NOMO-1 treated with DMSO at 0.1 percent for 48 hours (cell line): ENCODE results near the gene PAK4.
"Not testable (repeated sequence)": the region's sequence is repeated elsewhere in the genome, so short reads cannot be mapped to it uniquely, and the experiment has no call there.

Experiments used
- DNase-seq: peaks from one replicate; lab custom pipeline; 2025; ENCODE audit not compliant: unreplicated experiment; lab: John Stamatoyannopoulos, UW

Gene PAK4

DNA sequence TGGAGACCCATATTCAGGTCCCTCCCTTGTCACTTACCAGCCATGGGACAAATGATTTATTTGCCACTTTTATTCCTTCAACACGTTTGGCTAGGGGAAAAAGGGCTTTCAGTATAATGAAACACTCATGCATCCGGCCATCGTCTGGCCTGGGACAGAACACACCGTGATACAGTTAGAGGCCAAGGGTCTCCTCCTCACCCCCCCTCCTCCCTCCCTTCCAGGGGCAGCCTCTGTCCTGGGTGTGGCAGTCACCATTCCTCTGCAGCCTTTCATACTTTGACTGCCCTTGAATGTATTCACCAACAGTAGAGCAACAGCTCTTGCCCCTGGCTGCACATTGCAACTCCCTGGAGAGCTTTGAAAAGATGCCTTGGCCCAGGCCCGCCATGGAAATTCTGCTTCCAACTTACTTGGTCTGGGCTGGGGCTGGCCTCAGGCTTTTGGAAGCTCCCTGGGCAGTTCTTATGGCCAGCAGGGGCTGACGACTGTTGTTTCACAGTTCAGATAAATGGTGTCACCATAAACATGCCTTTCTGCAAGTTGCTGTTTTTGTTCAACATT, 3.0 kb downstream of the PAK4 start:
- DNase-seq = no peak

DNA sequence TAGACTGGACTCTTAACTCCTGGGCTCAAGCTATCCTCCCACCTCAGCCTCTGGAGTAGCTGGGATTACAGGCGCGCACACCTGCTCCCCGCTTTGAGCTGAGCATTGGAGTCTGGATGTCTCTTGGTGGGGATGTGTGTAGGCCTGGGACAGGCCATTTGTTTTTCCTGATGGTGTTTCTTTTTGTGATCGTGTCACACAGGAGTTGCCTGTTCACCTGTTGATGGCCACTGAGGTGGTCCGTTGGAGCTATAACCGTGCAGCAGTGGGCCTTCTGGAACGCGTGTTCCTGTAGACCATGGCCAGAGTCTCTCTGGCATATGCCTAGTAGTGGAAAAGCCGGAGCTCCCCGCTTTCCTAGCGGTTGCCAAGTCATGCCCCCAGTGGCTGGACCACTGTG, 3.5 kb downstream of the PAK4 start:
- DNase-seq = no peak

DNA sequence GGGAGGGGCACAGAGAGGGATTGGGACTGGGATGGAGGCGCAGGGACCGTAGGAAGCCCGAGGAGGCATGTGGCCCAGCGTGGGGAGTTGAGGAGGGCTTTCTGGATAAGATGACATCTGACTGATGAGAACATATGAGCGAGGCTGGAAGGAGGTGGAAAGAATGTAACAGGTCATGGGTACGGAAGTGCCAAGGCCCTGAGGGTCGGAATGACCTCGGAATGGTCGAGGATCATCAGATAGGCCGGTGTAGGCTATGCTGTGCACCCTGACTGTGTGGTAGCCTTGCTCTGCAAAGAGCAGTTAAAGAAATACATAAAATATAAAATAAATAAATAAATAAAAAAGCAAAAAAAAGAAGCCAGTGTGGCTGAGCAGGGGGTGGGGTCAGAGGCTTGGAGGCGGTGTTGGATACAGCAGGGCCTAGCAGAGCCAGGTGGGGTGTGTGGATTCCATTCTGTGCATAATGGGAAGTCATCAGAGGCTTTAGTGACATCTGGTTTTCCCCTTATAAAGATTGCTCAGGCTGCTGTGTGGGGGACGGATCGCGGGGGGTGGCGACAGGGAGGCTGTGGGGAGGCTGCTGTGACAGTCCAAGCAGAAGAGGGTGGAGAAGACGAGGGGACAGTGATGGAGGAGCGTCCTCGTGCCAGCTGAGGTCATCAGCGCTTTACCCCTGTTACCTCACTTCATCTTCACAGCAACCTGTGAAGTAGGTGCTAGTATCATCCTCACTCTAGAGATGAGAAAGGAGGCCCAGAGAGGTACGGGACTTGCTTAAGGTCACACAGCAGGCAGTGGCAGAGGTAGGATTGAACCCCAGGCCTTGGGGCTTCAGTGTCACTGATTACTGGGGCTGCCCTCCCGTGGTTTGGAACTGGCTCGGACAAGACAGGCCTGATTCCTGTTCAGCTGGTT, 5.0 kb downstream of the PAK4 start:
- DNase-seq = no peak

DNA sequence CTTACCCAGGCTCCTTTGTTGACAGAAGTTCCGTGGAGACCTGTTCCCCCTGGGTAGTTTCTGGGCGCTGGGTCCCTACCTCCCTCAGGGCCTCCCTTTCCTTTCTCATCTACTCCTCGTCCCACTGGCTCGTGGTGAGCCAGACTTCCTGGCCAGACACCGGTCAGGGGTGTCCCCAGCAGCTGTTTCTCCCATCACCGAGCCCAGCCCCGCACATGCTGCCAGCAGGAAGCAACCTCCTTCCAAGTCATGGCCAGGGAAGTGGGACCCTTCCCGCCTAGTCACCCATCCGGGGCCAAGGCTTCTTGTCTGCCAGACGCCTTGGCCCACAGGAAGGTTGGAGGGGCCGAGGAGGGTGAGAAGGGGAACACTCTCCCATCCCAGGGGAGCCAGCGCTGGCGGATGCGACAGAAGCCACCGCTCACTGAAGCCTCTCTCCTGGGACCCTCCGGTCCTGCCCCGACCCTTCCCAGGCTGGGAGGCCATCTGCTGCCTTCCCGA, 5.7 kb downstream of the PAK4 start:
- DNase-seq = no peak

DNA sequence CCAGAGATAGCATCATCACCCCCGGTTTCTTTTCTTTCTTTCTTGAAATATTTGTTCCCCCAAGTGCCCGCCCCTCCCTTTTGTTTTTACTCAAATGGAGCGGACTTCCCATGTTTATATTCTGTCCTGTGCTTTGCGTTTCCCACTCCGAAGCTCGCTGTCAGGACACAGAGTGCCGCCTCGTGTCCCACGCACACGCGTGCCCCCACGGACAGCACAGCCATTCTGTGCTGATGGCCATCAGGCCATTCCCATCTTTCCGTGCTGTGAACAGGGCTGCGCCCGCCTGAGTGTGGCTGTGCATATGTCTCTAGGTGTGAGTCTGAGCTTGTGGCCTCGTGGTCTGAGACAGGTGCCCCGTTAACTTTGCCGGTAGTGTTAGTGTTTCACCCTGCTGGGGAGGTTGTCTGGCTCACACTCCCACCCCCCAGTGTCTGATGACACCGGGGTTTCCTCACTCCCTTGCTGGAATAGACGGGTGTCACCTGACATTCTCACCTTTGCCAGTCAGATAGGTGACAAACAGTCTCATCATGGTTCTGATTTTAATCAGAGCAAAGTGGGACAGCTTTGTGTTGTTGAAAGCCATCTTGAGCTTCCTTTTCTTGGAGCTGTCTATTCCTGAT, 6.9 kb downstream of the PAK4 start:
- DNase-seq = no peak

DNA sequence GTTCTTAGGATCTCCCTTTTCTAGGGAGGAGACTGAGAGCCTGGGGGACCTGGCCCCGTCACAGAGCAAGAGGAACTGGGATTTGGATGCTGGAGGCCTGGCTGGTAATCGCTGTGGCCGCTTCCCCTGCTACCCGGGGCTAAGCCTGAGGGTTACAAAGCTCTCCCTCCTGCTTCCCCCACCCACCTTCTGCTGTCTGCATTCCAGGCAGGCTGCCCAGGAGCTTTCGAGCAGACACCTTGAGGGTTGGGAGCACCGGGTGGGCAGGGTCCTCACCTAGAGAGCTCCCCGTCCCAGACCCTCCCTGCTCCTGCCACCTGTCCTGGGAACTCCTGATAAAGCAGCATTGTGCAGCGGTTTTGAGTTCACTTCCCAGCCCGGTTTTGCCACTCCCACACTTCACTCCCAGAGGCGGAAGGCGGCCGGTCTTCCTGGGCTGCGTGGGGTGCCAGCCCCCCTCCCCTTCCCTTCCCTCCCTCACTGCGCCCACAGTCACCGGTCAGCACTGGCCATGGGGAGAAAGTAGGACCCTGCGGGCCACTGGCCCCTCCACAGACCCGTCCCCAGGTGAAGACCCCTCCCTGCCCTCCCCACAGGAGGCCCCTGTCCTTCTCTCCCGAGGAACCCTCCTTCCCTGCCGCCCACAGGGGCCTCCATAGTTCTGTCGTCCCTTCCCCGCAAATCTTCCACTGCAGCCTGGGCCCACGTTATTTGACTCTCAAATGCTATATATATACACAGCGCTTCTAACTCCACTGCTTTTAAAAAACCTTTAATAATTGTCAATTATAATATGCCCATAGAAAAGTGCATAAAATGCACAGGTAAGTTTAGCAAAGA, 8.1 kb downstream of the PAK4 start:
- DNase-seq = no peak

DNA sequence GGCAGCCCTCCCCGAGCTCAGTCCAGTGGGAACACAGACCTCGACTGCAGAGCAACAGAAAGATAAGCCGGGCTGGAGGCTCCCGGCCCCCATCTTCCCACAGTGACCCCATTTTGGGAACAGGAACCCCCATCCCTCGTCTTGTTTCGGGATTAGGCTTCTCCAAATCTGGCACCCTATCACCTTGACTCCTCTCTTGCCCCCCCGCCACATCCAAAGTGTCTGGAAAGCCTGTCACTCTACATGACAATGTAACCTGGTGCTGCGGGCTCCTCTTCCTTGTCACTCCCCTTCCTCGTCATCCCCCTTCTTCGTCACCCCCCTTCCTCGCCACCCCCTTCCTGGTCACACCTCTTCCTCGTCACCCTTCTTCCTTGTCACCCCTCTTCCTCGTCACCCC, 10.1 kb downstream of the PAK4 start:
- DNase-seq = no peak

DNA sequence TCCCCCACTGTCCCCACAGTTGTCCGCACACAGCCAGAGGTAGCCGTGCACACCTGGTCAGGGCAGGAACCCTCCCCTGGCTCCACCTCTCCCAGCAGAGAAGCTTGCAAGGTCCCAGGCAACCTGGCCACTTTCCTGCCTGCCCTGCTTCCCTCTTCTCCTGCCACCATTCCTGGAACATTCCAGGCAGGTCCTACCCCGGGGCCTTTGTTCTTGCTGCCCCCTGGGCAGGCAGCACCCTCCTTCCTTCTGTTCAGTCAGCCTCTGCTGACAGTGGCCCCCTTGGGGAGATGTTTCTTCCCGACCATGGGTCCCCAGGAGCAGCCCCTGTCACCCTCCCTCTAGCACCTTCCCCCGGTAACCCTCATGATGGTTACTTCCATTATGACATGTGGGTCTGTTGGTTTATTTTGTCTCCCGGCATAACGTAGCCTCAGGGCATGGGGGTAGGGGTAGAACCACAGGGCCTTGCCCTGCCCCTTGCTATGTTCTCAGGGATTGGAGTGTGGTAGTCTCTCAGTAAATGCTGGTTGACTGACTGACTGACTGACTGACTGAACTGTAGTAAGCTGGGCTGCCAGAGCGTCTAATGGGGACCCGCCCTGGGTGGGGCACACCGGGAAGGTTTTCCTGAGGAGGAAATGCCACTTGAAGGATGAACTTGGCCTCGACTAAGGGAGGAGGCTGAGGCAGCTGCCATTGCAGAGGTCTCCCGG, 10.8 kb downstream of the PAK4 start:
- DNase-seq = no peak

DNA sequence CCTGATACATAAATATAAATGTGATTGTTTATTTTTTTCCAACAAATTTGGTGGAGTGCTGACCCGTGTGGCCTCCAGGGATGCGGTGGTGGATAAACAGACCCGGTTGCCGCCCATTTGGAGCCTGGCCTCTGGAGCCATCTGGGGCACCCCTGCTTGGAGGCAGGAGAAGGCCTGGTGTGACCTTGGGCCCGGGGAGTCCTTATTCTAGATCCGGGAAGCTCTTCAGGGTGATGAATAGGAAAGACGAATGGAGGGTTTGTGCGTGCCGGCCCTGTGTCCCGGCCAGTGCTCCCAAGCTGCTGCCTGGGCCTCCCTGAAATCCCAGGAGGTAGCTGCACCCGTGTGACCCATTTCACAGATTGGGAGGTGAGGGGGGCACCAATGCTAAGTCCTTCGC, 11.5 kb downstream of the PAK4 start:
- DNase-seq = no peak

DNA sequence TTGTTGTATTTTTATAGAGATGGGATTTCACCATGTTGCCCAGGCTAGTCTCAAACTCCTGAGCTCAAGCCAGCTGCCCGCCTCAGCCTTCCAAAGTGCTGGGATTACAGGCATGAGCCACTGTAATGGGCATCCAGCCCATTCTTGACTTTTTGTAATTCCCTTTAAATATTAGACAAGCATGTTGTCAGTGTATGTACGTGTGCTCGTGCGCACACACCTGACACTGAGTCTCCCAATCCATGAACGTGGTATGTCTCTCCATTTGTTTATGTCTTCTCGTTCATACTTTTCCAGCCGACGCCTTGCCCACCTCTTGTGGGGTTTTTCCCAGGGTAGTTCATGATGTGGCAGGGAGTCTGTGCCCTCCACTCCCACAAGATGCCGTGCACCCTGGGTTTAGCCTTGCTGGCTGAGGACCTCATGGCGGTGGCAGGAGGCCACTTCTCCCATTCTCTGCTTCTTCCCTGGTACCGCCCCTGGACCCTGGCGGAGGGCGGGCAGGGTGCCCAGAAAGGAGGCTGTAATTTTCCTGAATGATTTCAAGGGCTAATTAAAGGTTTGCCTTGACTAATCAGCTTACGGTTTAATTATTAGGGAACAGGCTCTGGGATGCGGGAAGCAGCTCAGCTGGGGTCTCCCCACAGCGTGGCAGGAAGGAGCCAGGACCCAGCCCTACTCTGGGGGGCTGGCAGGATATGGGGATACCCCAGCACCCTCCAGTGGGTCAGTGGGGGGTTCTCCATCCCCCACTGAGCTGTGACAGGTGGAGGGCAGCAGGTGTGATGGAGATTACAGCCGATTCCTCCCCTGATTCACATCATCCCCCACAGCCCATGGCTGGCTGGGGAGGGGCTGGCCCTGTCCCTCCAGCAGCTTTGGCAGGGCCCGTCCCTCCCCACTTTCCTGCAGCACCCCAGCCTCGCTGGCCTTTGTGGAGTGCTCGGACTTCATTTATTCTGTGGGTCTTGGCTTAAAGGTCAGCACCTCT, 12.9 kb downstream of the PAK4 start:
- no peak for DNase-seq

DNA sequence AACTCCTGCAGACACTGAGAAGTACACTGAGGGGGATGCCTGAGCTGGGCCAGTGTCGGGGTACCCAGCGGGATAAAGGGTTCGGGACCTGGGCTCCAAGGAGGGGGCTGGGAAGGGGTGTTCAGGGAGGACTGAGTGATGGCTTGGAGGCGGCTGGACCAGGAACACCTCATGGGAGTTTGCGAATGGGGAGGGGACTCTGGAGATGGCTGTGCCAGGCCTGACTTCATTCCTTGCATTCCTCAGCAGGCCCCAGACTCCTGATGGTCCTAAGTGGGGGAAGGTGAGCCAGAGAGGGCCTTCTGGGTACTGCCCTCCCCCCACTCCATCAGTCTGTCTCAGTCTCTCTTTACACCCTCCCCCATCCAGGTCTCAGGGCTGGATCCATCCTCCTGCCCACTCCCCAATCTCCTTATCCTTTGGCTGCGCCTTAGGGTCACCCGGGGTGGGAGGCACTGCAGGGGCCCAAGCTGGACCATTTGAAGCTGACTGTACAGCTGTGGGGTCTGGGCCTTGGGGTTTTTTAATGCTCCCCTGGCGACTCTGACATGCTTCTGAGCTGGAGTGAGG, 13.8 kb downstream of the PAK4 start:
- DNase-seq = no peak

DNA sequence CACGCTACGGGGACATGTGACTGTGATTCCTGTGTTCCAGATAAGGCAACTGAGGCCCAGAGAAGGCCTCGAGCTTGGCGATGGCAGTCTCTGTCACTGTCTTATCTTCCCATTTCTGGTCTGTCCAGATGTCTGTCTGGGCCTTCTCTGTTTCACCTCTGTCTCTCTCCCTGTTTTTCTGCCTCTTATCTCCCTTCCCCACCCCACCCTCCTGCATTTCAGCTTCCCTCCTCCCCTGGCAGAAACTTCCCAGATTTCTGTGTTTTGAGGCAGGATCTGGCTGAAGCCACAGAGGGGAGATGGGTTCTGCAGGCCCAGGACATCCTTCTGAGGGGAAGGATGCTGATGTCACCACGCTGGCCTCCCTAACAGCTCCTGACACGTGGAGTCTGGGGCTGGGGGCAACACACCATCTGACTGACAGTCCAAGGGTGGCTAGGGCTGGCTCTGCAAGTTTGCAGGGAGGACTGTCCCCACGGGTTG, 14.4 kb downstream of the PAK4 start:
- no peak for DNase-seq

DNA sequence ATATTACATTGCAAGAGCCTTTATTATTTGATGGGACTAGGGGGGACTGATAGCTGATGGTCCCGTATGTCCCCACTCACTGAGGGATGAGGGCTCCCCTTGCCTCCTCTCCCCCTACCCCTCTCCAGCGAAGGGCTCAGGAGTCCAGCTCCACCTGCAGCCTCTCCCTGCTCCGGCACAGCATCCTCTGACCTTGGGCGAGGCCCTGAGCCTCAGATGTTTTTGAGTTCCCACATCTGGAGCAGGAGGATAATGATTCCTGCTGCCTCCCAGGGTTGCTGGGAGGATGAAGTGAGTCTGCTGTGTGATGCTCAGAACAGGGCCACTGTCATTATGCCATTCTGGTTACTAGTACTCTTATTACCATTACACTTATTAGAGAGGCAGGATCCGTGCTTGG, 15.0 kb downstream of the PAK4 start:
- DNase-seq = no peak

DNA sequence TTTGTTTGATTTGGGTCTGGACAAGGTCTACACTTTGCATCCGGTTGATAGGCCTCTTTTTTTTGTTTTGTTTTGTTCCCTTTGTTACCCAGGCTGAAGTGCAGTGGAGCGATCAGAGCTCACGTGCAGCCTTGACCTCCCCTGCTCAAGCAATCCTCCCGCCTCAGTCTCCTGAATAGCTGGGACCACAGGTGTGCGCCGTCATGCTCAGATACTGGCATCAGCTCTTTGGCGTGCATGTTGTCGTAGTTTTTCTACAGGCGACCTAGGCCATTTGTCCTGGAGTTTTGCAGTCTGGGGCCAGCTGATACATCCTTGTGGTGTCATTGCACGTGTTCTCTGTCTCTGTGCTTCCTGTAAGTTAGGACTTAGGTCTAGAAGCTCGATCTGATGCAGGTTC, 16.3 kb downstream of the PAK4 start:
- DNase-seq = no peak

DNA sequence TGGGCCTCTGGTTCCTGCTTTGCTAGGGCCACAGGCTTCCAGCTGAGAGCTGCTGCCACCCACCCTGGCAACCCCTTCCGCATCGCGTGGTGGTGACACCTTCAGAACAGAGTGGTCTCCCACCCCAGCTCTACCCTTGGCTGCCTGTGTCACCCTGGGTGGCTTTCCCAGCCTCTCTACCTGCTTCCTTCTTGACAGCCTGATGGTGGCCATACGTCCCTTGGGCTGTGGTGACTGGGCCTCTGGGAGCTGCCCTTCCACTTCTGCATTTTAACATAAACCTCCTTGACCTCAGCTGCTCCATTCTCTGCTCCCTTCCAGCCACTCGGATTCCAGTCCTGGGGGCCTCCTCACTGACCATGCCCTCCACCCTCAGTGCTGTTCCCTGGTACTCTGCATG, 17.0 kb downstream of the PAK4 start:
- DNase-seq = peak; percentile 13

DNA sequence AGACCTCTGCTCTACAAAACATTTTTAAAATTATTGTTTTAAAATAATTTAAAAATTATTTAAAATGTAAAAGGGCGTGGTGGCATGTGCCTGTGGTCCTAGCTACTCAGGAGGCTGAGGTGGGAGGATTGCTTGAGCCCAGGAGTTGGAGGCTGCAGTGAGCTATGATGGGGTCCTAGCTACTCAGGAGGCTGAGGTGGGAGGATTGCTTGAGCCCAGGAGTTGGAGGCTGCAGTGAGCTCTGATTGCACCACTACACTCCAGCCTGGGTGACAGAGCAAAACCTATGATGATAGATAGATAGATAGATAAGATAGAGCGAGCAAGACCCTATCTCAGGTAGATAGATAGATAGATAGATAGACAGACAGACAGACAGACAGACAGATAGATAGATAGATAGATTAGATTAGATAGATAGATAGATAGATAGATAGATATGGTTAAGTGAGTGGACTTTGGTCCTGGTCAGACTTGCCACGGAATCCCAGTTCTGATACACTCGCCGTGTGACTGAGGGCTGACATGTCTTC, 18.2 kb downstream of the PAK4 start:
- not testable (repeated sequence) for DNase-seq

DNA sequence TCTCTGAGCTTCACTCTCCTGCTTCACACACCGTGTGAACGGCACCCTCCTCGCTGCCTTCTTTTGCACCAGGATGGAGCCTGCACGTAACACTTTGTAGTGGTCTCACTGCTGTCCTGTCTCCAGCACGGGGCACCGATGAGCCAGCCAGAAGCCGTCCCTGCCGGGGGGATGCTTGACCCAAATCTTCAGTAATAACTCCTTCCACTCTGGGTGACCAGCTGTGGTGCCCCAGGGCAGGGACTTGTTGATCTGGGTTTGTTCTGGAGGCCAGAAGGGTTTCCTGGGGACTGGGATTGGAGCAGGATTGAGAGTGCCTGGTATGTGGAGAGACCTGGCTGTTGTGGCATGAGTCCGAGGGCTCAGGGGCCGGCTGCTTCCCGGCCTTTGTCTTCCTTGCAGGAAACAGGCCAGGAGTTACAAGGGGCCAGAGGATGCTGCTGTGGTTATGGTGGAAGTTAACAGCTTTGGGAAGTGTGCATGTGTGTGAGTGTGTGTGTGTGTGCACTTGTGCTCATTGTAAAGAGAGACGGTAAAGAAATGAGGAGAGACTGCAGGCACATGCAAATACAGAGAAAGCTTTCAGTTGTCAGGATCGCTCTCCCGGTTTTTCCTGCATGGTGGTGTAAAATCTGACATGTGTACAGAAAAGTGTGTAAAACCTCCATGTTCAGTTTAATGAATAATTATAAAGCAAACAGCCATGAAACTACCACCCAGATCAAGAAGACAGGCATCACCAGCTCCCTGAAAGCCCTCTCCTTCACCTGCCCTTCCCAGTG, 18.9 kb downstream of the PAK4 start:
- DNase-seq = no peak
